ENCODE measurements around the gene LRRC3. TPM values are rescaled to one million over a fixed set of nuclear protein-coding genes. Genes with fewer than 3 reads are reported as not detected.

LRRC3 gene
- total and polyA plus RNA-seq, 2 experiments from 2014 or later = 4.1 to 9.5 TPM

DNA sequence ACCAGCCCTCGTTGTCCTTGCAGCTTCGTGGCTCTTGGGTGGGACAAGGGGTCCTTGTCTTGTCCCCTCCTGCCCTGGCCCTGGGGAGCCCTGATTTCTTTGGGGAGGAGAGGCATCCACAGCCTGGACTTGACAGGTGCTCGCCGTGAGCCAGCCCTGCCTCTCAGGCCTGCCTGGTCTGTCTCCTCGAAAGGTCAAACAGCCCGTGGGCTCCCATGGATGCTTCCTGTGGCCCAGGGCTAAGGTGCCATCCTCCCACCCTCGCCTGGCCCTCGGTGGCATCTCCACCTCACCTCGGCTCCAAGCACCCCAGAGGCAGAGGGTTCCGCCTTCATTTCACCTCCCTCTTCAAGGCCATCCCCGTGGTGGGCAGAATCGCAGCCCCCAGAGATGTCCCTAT, 9.0 kb downstream of the LRRC3 start:
- Histone ChIP-seq H3K36me3 (no peaks in the 10 kb centered on the region), H3K4me1 (ENCODE audit: low read depth) (no peaks in the 10 kb centered on the region), H3K9me3 (ENCODE audit: low read depth) (no peaks in the 10 kb centered on the region), H3K27ac (no peak overlapping the region), H3K27me3 (no peaks in the 10 kb centered on the region), H3K4me3 (no peak overlapping the region)
- TF ChIP-seq, protein P1, sequence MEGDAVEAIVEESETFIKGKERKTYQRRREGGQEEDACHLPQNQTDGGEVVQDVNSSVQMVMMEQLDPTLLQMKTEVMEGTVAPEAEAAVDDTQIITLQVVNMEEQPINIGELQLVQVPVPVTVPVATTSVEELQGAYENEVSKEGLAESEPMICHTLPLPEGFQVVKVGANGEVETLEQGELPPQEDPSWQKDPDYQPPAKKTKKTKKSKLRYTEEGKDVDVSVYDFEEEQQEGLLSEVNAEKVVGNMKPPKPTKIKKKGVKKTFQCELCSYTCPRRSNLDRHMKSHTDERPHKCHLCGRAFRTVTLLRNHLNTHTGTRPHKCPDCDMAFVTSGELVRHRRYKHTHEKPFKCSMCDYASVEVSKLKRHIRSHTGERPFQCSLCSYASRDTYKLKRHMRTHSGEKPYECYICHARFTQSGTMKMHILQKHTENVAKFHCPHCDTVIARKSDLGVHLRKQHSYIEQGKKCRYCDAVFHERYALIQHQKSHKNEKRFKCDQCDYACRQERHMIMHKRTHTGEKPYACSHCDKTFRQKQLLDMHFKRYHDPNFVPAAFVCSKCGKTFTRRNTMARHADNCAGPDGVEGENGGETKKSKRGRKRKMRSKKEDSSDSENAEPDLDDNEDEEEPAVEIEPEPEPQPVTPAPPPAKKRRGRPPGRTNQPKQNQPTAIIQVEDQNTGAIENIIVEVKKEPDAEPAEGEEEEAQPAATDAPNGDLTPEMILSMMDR (IDR thresholded peaks at IDR 0.05; ENCODE audit: low read depth, low read length) = no peak
- DNase-seq (ENCODE audit: low read depth in 1 of 2, low spot score in 1 of 2) = no peak

DNA sequence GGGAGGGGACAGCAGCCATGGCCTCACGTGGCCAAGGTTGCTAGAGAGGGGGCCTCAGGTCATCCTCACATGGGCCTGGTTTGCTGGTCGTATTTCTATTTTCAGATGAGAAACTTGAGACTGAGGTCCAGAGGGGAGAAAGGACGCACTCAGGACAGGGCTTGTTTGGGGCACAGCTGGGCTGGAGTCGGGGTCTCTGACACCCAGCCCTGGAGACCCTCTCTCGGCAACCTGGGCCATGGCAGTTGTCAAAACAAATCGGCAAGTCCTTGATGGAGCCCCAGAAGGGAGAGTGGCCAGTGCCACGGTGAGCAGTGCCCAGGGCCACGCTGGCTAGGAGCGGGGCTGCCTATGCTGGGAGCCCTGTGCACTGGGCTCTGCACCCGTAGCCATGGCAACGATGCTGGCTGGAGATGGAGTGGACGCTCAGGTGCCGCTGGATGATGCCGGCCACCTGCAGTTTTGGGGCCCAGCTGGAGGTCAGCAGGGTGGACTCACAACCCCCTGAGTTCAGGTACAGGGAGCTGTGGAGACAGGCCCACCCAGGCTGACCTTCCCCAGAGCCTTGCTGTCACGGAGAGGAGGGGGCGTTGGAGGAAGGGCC, 11.1 kb downstream of the LRRC3 start:
- DNase-seq (ENCODE audit: low read depth in 1 of 2, low spot score in 1 of 2) = no peak
- H3K9me3 ChIP-seq (ENCODE audit: low read depth) = no peaks in the 10 kb centered on the region
- H3K27ac ChIP-seq = no peak overlapping the region
- H3K36me3 ChIP-seq = no peaks in the 10 kb centered on the region
- H3K27me3 ChIP-seq = no peaks in the 10 kb centered on the region
- H3K4me1 ChIP-seq (ENCODE audit: low read depth) = no peaks in the 10 kb centered on the region
- H3K4me3 ChIP-seq = no peak overlapping the region
- TF ChIP-seq, protein P1 (IDR thresholded peaks at IDR 0.05; ENCODE audit: low read depth, low read length) = no peak

DNA sequence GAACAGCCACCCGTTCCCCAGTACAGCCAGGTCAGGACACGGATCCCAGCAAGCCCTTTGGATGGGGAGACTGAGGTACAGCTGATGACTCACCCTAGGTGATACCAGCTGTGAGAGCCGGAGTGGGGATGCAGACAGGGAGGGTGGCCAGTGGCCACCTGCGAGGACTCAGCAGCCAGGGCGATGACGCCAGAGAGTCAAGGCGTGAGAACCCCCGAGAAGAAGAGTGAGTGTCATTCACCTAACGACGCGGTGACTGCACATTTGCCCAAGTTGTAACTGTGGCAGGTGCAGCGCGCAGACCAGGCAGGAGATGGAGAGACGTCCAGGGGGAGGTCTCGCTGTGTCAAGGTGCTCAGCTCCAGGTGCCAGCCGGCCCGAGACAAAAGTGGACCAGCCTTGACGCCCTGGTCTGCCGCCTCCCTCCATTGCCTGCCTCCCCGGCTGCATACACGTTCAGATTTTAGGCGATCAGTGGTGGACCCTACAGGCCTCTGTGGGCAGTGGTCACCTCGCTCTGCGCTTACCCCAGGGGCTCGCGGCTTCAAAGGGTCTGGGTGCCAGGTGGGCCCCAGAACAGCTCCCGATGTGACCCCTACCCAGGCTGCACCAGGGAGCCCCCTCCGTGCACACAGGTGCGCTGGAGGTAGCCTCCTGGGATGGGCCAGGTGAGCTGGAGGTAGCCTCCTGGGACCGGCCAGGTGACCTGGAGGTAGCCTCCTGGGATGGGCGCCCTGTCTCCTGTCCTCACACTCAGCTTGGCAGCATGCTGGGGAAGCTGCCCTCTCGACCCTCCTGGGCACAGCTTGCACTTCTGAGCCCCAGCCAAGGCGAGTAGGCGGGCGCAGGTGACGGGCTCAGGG, 11.9 kb downstream of the LRRC3 start:
- H3K4me1 ChIP-seq (ENCODE audit: low read depth) = no peaks in the 10 kb centered on the region
- H3K27ac ChIP-seq = no peak overlapping the region
- no peak for DNase-seq (ENCODE audit: low read depth in 1 of 2, low spot score in 1 of 2)
- no peaks in the 10 kb centered on the region for H3K9me3 ChIP-seq (ENCODE audit: low read depth)
- H3K27me3 ChIP-seq = no peaks in the 10 kb centered on the region
- no peaks in the 10 kb centered on the region for H3K36me3 ChIP-seq
- TF ChIP-seq, protein P1 (IDR thresholded peaks at IDR 0.05; ENCODE audit: low read depth, low read length) = no peak
- H3K4me3 ChIP-seq = no peak overlapping the region

DNA sequence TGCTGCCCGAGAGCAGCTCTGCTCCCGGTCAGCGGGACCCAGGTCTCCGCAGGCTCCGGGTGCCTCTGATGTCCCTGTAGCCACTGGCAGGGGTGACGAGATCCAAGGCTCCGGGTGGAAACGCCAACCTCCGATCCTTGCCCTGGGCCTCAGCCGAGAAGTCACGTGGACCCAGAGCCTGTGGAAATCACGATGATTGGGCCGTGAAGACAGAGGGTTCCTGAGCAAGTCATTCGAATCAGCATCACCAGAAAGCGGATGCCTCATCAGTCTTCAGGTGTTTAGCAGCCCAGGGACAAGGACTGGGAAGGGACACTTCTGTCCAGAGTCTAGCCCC, 12.5 kb downstream of the LRRC3 start:
- Histone ChIP-seq H3K36me3 (no peaks in the 10 kb centered on the region), H3K27me3 (no peaks in the 10 kb centered on the region), H3K4me1 (ENCODE audit: low read depth) (no peaks in the 10 kb centered on the region), H3K27ac (no peak overlapping the region), H3K9me3 (ENCODE audit: low read depth) (no peaks in the 10 kb centered on the region), H3K4me3 (no peak overlapping the region)
- TF ChIP-seq, protein P1 (IDR thresholded peaks at IDR 0.05; ENCODE audit: low read depth, low read length) = no peak
- DNase-seq (ENCODE audit: low read depth in 1 of 2, low spot score in 1 of 2) = no peak

DNA sequence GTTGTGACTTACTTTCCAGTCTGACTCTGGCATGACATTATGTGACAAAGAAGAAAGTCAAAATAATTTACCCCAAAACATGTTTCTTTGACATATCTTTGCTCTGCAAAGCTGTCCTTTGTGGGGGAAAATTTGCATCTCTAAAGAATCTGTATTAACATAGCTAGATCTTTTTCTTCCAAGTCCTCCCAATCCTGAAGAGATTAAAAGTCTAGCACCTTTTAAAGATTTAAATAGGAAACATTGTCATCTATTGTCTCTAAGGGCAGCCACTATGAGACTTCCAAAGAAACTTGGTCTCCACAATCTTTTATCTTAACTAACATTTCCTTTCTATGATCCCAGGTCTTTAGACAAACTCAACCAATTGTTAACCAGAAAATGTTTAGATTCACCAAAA, 16.0 kb downstream of the LRRC3 start:
- no peak overlapping the region for H3K4me3 ChIP-seq
- no peak overlapping the region for H3K27ac ChIP-seq
- no peaks in the 10 kb centered on the region for H3K4me1 ChIP-seq (ENCODE audit: low read depth)
- no peak for DNase-seq (ENCODE audit: low read depth in 1 of 2, low spot score in 1 of 2)
- H3K27me3 ChIP-seq = no peaks in the 10 kb centered on the region
- no peaks in the 10 kb centered on the region for H3K9me3 ChIP-seq (ENCODE audit: low read depth)
- H3K36me3 ChIP-seq = no peaks in the 10 kb centered on the region
- TF ChIP-seq, protein P1 (IDR thresholded peaks at IDR 0.05; ENCODE audit: low read depth, low read length) = no peak

Measured in cardiac muscle cell (in vitro differentiated cells and primary cell).